ENCODE data around the gene LMO4. TPM values are rescaled to one million over a fixed set of nuclear protein-coding genes. Genes with fewer than 3 reads are reported as not detected.
A peak's percentile ranks its signal among the peaks of the same experiment; 100 is the strongest.

Gene LMO4
- total RNA-seq (2021) (72.5 to 88.9 TPM (median 73.7 TPM) in 3 replicates), Bru-seq, nascent RNA (percentile 97 among the genes with signal in this experiment)
- long read RNA-seq, experiment 1, full-length matches to known transcripts = 93 of 106 reads
- long read RNA-seq, experiment 1, partial matches to known transcripts = 1 of 106 reads
- long read RNA-seq, experiment 1, other reads (novel, unspliced or antisense) = 12 of 106 reads
- long read RNA-seq, experiment 2, full-length matches to known transcripts = 104 of 135 reads
- long read RNA-seq, experiment 2, partial matches to known transcripts = 20 of 135 reads
- long read RNA-seq, experiment 2, other reads (novel, unspliced or antisense) = 11 of 135 reads
- long read RNA-seq, experiment 3, full-length matches to known transcripts = 36 of 47 reads
- long read RNA-seq, experiment 3, partial matches to known transcripts = 0 of 47 reads
- long read RNA-seq, experiment 3, other reads (novel, unspliced or antisense) = 11 of 47 reads

GRCh38 chr1:87328272-87329050 is at the start of gene LMO4:
TSS of gene LMO4 (plus strand) at chr1:87328880. CDS start at chr1:87332016, 3,136 bp downstream.
- DNase-seq (ENCODE audit: low spot score) (peak; percentile 95), ATAC-seq (peak; percentile 73)
- Mint-ChIP-seq H3K27ac (peak within 1 kb of the TSS; percentile 99), H3K27me3 (ENCODE audit: low read depth) (no peaks in the 10 kb centered on the region), H3K4me1 (peaks cover 32% of the 10 kb centered on the region), H3K9me3 (no peaks in the 10 kb centered on the region), H3K4me3 (peak within 1 kb of the TSS; percentile 85), H3K36me3 (peaks cover 17% of the 10 kb centered on the region)
- POLR2A ChIA-PET = interaction anchor here (0.6 to 3.4 kb wide), 8 partner anchors 14 to 968 kb away, joined by 3 to 20 read pairs (median 4); no protein-coding TSS in a partner anchor
- CTCF ChIA-PET = interaction anchor here (0.6 to 1.7 kb wide), 6 partner anchors 48 to 284 kb away, joined by 3 to 7 read pairs (median 3); no protein-coding TSS in a partner anchor
- TF ChIP-seq IRF1 (CRISPR knock-in tag; IDR thresholded peaks at IDR 0.05) = no peak
- TF ChIP-seq NFYB (CRISPR knock-in tag; conservative IDR thresholded peaks at IDR 0.05; ENCODE audit: low read depth) = peak; percentile 63
- peak; percentile 97 for TF ChIP-seq GABPB1 (CRISPR knock-in tag; IDR thresholded peaks at IDR 0.05)
- peak; percentile 21; the same call in 1 of the 2 replicates for TF ChIP-seq FOXP1 (CRISPR knock-in tag; IDR thresholded peaks at IDR 0.05; ENCODE audit: borderline replicate concordance)
- 0 out of 2 replicates have a peak, but pooled peaks have one; percentile 8 for TF ChIP-seq HMGXB4 (CRISPR knock-in tag; IDR thresholded peaks at IDR 0.05)
- 0 out of 2 replicates have a peak, but pooled peaks have one; percentile 45 for TF ChIP-seq CBFB (CRISPR knock-in tag; IDR thresholded peaks at IDR 0.05; ENCODE audit: low read depth)
- TF ChIP-seq ZNF263 (CRISPR knock-in tag; IDR thresholded peaks at IDR 0.05; ENCODE audit: low read depth) = peak; percentile 91
- no peak for TF ChIP-seq ZNF138 (CRISPR knock-in tag; conservative IDR thresholded peaks at IDR 0.05)

- CTCF ChIA-PET = interaction anchor here (1.2 to 1.7 kb wide), 6 partner anchors 30 to 127 kb away, joined by 3 to 6 read pairs (median 5); partner anchors contain the start of gene LMO4
- ATAC-seq = no peak
- TF ChIP-seq TP53 (CRISPR knock-in tag; IDR thresholded peaks at IDR 0.05) (no peak), CREB1 (CRISPR knock-in tag; IDR thresholded peaks at IDR 0.05) (no peak), ETV6 (CRISPR knock-in tag; IDR thresholded peaks at IDR 0.05) (no peak), ESRRA (CRISPR knock-in tag; IDR thresholded peaks at IDR 0.05; ENCODE audit: borderline replicate concordance) (no peak), CBFB (CRISPR knock-in tag; IDR thresholded peaks at IDR 0.05; ENCODE audit: low read depth) (no peak), KAT7 (CRISPR knock-in tag; IDR thresholded peaks at IDR 0.05; ENCODE audit: borderline replicate concordance) (no peak), GTF2I (CRISPR knock-in tag; conservative IDR thresholded peaks at IDR 0.05) (no peak), ATF2 (CRISPR knock-in tag; IDR thresholded peaks at IDR 0.05; ENCODE audit: borderline replicate concordance, low read depth) (no peak), IRF2 (CRISPR knock-in tag; IDR thresholded peaks at IDR 0.05; ENCODE audit: borderline replicate concordance, low read depth) (no peak), ZNF416 (CRISPR knock-in tag; IDR thresholded peaks at IDR 0.05) (no peak), E2F5 (CRISPR knock-in tag; IDR thresholded peaks at IDR 0.05) (no peak), NFYB (CRISPR knock-in tag; conservative IDR thresholded peaks at IDR 0.05; ENCODE audit: low read depth) (no peak), ZNF396 (CRISPR knock-in tag; IDR thresholded peaks at IDR 0.05; ENCODE audit: borderline replicate concordance) (no peak), ARID4B (CRISPR knock-in tag; IDR thresholded peaks at IDR 0.05; ENCODE audit: borderline replicate concordance) (no peak), CDX4 (CRISPR knock-in tag; IDR thresholded peaks at IDR 0.05; ENCODE audit: borderline replicate concordance) (no peak), RORB (CRISPR knock-in tag; IDR thresholded peaks at IDR 0.05) (no peak)
Measured at GRCh38 chr1:87279536-87279875, 49.2 kb upstream of the LMO4 start.

More at GRCh38 chr1:87279536-87279875, 49.2 kb upstream of the LMO4 start:
- no peak overlapping the region for H3K27ac Mint-ChIP-seq
- peaks cover 16% of the 10 kb centered on the region for H3K4me1 Mint-ChIP-seq
- no peaks in the 10 kb centered on the region for H3K36me3 Mint-ChIP-seq
- no peak for DNase-seq (ENCODE audit: low spot score)
- POLR2A ChIA-PET = no interaction called here
- H3K9me3 Mint-ChIP-seq = no peaks in the 10 kb centered on the region
- no peak overlapping the region for H3K4me3 Mint-ChIP-seq
- no peaks in the 10 kb centered on the region for H3K27me3 Mint-ChIP-seq (ENCODE audit: low read depth)

All from WTC11 (cell line).